ENCODE measurements around the gene CWC27. TPM values are rescaled to one million over a fixed set of nuclear protein-coding genes. Genes with fewer than 3 reads are reported as not detected.

The CWC27 gene, protein sequence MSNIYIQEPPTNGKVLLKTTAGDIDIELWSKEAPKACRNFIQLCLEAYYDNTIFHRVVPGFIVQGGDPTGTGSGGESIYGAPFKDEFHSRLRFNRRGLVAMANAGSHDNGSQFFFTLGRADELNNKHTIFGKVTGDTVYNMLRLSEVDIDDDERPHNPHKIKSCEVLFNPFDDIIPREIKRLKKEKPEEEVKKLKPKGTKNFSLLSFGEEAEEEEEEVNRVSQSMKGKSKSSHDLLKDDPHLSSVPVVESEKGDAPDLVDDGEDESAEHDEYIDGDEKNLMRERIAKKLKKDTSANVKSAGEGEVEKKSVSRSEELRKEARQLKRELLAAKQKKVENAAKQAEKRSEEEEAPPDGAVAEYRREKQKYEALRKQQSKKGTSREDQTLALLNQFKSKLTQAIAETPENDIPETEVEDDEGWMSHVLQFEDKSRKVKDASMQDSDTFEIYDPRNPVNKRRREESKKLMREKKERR
- total RNA-seq (17.3 TPM), polyA plus RNA-seq (ENCODE audit: insufficient read depth, low read depth, low replicate concordance) (16.5 TPM)
- long read RNA-seq, donor 1, partial matches to known transcripts: 0 of 3 reads
- long read RNA-seq, donor 1, other reads (novel, unspliced or antisense): 0 of 3 reads
- long read RNA-seq, donor 2, partial matches to known transcripts: 0 of 2 reads
- long read RNA-seq, donor 2, other reads (novel, unspliced or antisense): 0 of 2 reads
- long read RNA-seq, donor 3, partial matches to known transcripts: 0 of 2 reads
- long read RNA-seq, donor 3, other reads (novel, unspliced or antisense): 0 of 2 reads
- long read RNA-seq, donor 4, partial matches to known transcripts: 0 of 1 reads
- long read RNA-seq, donor 4, other reads (novel, unspliced or antisense): 0 of 1 reads
- long read RNA-seq, donor 5: 0 reads
- long read RNA-seq, donor 6, partial matches to known transcripts: 7 of 10 reads
- long read RNA-seq, donor 6, other reads (novel, unspliced or antisense): 0 of 10 reads
- long read RNA-seq, donor 7, partial matches to known transcripts: 3 of 4 reads
- long read RNA-seq, donor 7, other reads (novel, unspliced or antisense): 1 of 4 reads
- long read RNA-seq, donor 8, partial matches to known transcripts: 0 of 1 reads
- long read RNA-seq, donor 8, other reads (novel, unspliced or antisense): 0 of 1 reads
- long read RNA-seq, donor 9, partial matches to known transcripts: 0 of 1 reads
- long read RNA-seq, donor 9, other reads (novel, unspliced or antisense): 0 of 1 reads
- long read RNA-seq, donor 10, partial matches to known transcripts: 0 of 1 reads
- long read RNA-seq, donor 10, other reads (novel, unspliced or antisense): 0 of 1 reads

DNA sequence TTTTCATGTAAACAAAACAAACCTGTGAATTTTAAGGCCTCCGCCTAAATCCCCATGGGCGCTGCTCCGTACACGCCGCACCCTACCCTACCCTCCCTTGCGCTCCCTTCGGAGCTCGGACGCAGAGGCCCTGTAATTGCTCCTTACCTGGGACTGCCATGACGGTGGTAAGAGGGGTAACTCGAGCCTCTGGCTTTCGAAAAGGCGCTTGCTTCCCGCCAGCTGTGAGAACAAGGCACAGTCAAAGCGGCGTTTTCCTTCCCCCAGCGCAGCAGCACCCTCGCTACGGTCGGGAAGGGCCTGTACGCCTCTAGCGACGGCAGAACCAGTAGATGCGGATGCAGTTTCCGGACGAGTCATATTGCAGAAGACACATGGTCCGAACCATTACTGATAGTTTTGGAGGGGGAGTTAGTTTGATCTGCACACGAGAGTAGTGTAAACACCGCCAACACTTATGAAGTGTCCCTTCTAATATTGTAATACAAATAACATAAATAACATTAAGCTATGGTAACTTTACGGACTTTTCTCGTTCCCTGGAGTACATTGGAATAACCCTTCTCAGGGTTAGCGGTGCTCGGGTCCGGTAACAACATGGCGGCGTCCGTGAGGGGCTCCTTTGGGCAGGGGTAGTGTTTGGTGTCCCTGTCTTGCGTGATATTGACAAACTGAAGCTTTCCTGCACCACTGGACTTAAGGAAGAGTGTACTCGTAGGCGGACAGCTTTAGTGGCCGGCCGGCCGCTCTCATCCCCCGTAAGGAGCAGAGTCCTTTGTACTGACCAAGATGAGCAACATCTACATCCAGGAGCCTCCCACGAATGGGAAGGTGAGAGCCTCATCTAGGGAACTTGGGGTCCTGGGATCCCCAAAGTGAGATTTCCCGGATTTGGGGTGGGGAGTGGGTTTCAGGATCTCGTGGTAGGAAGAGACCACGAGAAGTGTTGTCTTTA, at the start of gene CWC27, which contains the start of gene SREK1IP1:
Gene CWC27 (plus strand): TSS at position 573 of the 955 bp plus-strand sequence. CDS start 217 bp downstream, at position 790.
Gene SREK1IP1 (minus strand): TSS at position 334 of the 955 bp plus-strand sequence. CDS start 174 bp downstream, at position 160.
- FAIRE-seq: no peak
- Histone ChIP-seq H3K27ac (ENCODE audit: low read depth in 2 of 2, low read length in 2 of 2) (peak within 1 kb of the TSS; percentile 87), H3K27me3 (ENCODE audit: control insufficient read depth, insufficient read depth, low read length) (no peaks in the 10 kb centered on the region), H3K9ac (ENCODE audit: low read length in 3 of 3) (peak within 1 kb of the TSS; percentile 93 to 98 (median 98)), H3K4me1 (ENCODE audit: control insufficient read depth in 2 of 3, insufficient read depth in 2 of 3, low read depth in 1 of 3, low read length in 3 of 3) (peaks cover 8 to 22% (median 21%) of the 10 kb centered on the region in 3 donors), H3K36me3 (ENCODE audit: control insufficient read depth in 2 of 3, insufficient read depth in 3 of 3, low read length in 3 of 3) (no peaks in the 10 kb centered on the region), H3K4me3 (ENCODE audit: low read length in 3 of 3) (peak within 1 kb of the TSS; percentile 85 to 99 (median 97)), H3K9me3 (ENCODE audit: control insufficient read depth in 2 of 3, insufficient read depth in 1 of 3, low read length in 3 of 3) (no peaks in the 10 kb centered on the region)
- peak; percentile 89 to 96 (median 93) for DNase-seq
- intact Hi-C loops (cut with DNase I): no loop called here
- TF ChIP-seq CTCF (IDR thresholded peaks at IDR 0.05; ENCODE audit: borderline replicate concordance, extremely low read depth, insufficient read depth): peak; percentile 25

DNA sequence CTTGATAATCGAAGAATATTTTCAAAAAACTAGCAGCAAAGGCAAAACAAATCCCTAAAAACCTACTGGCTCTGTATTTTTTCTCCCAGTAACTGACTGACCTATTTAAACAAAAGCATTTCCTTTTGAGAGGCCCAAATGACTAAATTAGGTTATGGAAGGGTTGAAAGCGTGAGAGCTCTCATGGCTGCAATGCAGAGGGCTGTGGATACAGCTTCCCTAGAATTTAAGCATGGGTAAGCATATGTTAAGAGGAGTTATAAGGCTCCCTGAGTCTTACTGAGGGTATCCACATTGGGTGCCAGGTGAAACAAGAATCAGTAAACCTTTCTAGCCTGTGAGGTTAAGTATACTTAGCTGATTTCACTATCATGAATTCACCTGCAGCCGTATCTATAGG, 46.1 kb upstream of the CWC27 start:
- no peak for TF ChIP-seq CTCF (IDR thresholded peaks at IDR 0.05; ENCODE audit: borderline replicate concordance, extremely low read depth, insufficient read depth)

DNA sequence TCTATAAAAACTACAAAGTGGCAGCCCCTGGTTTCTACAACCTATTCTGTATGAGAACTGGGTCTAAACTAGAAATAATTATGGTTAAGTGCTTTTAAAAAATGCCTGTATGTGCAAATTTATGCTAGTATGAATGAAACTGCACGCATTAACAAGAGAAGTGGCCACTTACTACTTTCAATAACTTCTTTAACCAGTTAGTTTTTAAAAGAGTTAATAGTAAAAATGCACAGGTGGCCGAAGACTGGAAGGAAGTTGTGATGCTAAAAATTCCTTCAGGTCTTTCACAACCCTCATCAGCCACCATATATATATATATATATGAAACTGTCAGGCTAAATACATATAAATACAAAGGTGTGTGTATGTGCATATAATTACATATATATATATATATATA, 41.6 kb upstream of the CWC27 start:
- H3K27ac ChIP-seq (ENCODE audit: low read depth in 2 of 2, low read length in 2 of 2): no peak overlapping the region
- H3K27me3 ChIP-seq (ENCODE audit: control insufficient read depth, insufficient read depth, low read length): no peaks in the 10 kb centered on the region
- H3K4me3 ChIP-seq (ENCODE audit: low read length in 3 of 3): no peak overlapping the region
- no peaks in the 10 kb centered on the region for H3K9me3 ChIP-seq (ENCODE audit: control insufficient read depth in 2 of 3, insufficient read depth in 1 of 3, low read length in 3 of 3)
- no peak for DNase-seq
- FAIRE-seq: no peak
- H3K36me3 ChIP-seq (ENCODE audit: control insufficient read depth in 2 of 3, insufficient read depth in 3 of 3, low read length in 3 of 3): peaks cover 0 to 7% (median 0%) of the 10 kb centered on the region in 3 donors
- no peak for TF ChIP-seq CTCF (IDR thresholded peaks at IDR 0.05; ENCODE audit: borderline replicate concordance, extremely low read depth, insufficient read depth)
- no peak overlapping the region for H3K9ac ChIP-seq (ENCODE audit: low read length in 3 of 3)
- intact Hi-C loops (cut with DNase I): no loop called here
- H3K4me1 ChIP-seq (ENCODE audit: control insufficient read depth in 2 of 3, insufficient read depth in 2 of 3, low read depth in 1 of 3, low read length in 3 of 3): no peaks in the 10 kb centered on the region

More for the DNA sequence above, 46.1 kb upstream of the CWC27 start:
- peaks cover 0 to 7% (median 0%) of the 10 kb centered on the region in 3 donors for H3K36me3 ChIP-seq (ENCODE audit: control insufficient read depth in 2 of 3, insufficient read depth in 3 of 3, low read length in 3 of 3)
- no peak overlapping the region for H3K4me3 ChIP-seq (ENCODE audit: low read length in 3 of 3)
- H3K4me1 ChIP-seq (ENCODE audit: control insufficient read depth in 2 of 3, insufficient read depth in 2 of 3, low read depth in 1 of 3, low read length in 3 of 3): no peaks in the 10 kb centered on the region
- no peak overlapping the region for H3K27ac ChIP-seq (ENCODE audit: low read depth in 2 of 2, low read length in 2 of 2)
- intact Hi-C loops (cut with DNase I): no loop called here
- FAIRE-seq (no peak), DNase-seq (no peak)
- H3K9ac ChIP-seq (ENCODE audit: low read length in 3 of 3): no peak overlapping the region
- no peaks in the 10 kb centered on the region for H3K27me3 ChIP-seq (ENCODE audit: control insufficient read depth, insufficient read depth, low read length)
- H3K9me3 ChIP-seq (ENCODE audit: control insufficient read depth in 2 of 3, insufficient read depth in 1 of 3, low read length in 3 of 3): no peaks in the 10 kb centered on the region

Data from kidney (tissue), 22 donors.